H9 (cell line): ENCODE results near the gene METRN. TPM values are rescaled to one million over a fixed set of nuclear protein-coding genes. Genes with fewer than 3 reads are reported as not detected.

Experiments
- DNase-seq: peaks from one replicate; pipeline ENCODE4 v3.0.0-alpha.2; 2017
- H2AFZ ChIP-seq: one replicate; pipeline ENCODE4 v1.6.1; 2013; ENCODE audit warnings: mild to moderate bottlenecking, low read length, control low read depth, moderate library complexity
- H2AK5ac ChIP-seq: 2 replicates; pipeline ENCODE4 v1.6.1; 2013; ENCODE audit warnings: low read length, control low read depth, mixed read lengths; ENCODE audit not compliant: insufficient read length
- H2BK120ac ChIP-seq: one replicate; pipeline ENCODE4 v1.6.1; 2013; ENCODE audit warnings: low read depth, mild to moderate bottlenecking, low read length, control low read depth, inconsistent platforms; ENCODE audit not compliant: poor library complexity, severe bottlenecking
- H2BK12ac ChIP-seq: 2 replicates; pipeline ENCODE4 v1.6.1; 2013; ENCODE audit warnings: low read length, control low read depth, mixed read lengths, low read depth; ENCODE audit not compliant: insufficient read length
- H2BK15ac ChIP-seq: 2 replicates; pipeline ENCODE4 v1.6.1; 2013; ENCODE audit warnings: low read depth, low read length, control low read depth
- H2BK20ac ChIP-seq: one replicate; pipeline ENCODE4 v1.6.1; 2013; ENCODE audit warnings: low read depth, mild to moderate bottlenecking, low read length, control low read depth, inconsistent platforms; ENCODE audit not compliant: poor library complexity, severe bottlenecking
- H2BK5ac ChIP-seq: 2 replicates; pipeline ENCODE4 v1.6.1; 2013; ENCODE audit warnings: low read length, control low read depth, mixed read lengths; ENCODE audit not compliant: insufficient read length
- H3K14ac ChIP-seq: 2 replicates; pipeline ENCODE4 v1.6.1; 2013; ENCODE audit warnings: low read length, control low read depth; ENCODE audit not compliant: insufficient read depth
- H3K18ac ChIP-seq: 2 replicates; pipeline ENCODE4 v1.6.1; 2013; ENCODE audit warnings: low read depth, mild to moderate bottlenecking, mixed read lengths, low read length, control low read depth; ENCODE audit not compliant: insufficient read length
- H3K23ac ChIP-seq: 2 replicates; pipeline ENCODE4 v1.6.1; 2013; ENCODE audit warnings: low read length, control low read depth, mixed read lengths, low read depth; ENCODE audit not compliant: insufficient read length
- H3K23me2 ChIP-seq: 2 replicates; pipeline ENCODE4 v1.6.1; 2013; ENCODE audit warnings: low read depth, mild to moderate bottlenecking, mixed read lengths, low read length, control low read depth; ENCODE audit not compliant: insufficient read length, poor library complexity, severe bottlenecking
- H3K27ac ChIP-seq: 2 replicates; pipeline ENCODE4 v1.5.1; 2013; ENCODE audit warnings: low read length, control low read depth, mixed read lengths, low read depth; ENCODE audit not compliant: insufficient read length
- H3K27me3 ChIP-seq: 2 replicates; pipeline ENCODE4 v1.6.1; 2013; ENCODE audit warnings: low read length, control low read depth, inconsistent platforms; ENCODE audit not compliant: insufficient read depth
- H3K4ac ChIP-seq: 2 replicates; pipeline ENCODE4 v1.6.1; 2013; ENCODE audit warnings: low read depth, mild to moderate bottlenecking, control low read depth, inconsistent platforms, low read length, moderate library complexity
- H3K4me1 ChIP-seq: 2 replicates; pipeline ENCODE4 v1.6.1; 2013; ENCODE audit warnings: low read length, control low read depth, inconsistent platforms; ENCODE audit not compliant: insufficient read depth
- H3K4me2 ChIP-seq: 2 replicates; pipeline ENCODE4 v1.6.1; 2013; ENCODE audit warnings: low read length, control low read depth, mixed read lengths; ENCODE audit not compliant: insufficient read length, insufficient read depth
- H3K56ac ChIP-seq: 2 replicates; pipeline ENCODE4 v1.6.1; 2013; ENCODE audit warnings: low read depth, mild to moderate bottlenecking, mixed read lengths, low read length, control low read depth; ENCODE audit not compliant: insufficient read length
- H3K79me1 ChIP-seq: 2 replicates; pipeline ENCODE4 v1.6.1; 2013; ENCODE audit warnings: low read depth, mild to moderate bottlenecking, moderate library complexity, low read length, control low read depth, inconsistent platforms; ENCODE audit not compliant: insufficient read depth, poor library complexity, severe bottlenecking
- H3K79me2 ChIP-seq: 2 replicates; pipeline ENCODE4 v1.6.1; 2013; ENCODE audit warnings: low read length, control low read depth, inconsistent platforms; ENCODE audit not compliant: insufficient read depth
- H3K9ac ChIP-seq: 2 replicates; pipeline ENCODE4 v1.6.1; 2013; ENCODE audit warnings: low read length, control low read depth, mixed read lengths; ENCODE audit not compliant: insufficient read length; ENCODE audit errors: extremely low read depth
- H3K9me3 ChIP-seq: one replicate; pipeline ENCODE4 v1.6.1; 2013; ENCODE audit warnings: low read depth, low read length, inconsistent platforms; ENCODE audit not compliant: control insufficient read depth
- H3T11ph ChIP-seq: one replicate; pipeline ENCODE4 v1.6.1; 2013; ENCODE audit warnings: mild to moderate bottlenecking, low read length, control low read depth, inconsistent platforms
- H4K20me1 ChIP-seq: one replicate; pipeline ENCODE4 v1.6.1; 2013; ENCODE audit not compliant: control insufficient read depth, insufficient read length, insufficient read depth
- H4K5ac ChIP-seq: 2 replicates; pipeline ENCODE4 v1.6.1; 2013; ENCODE audit warnings: low read depth, mild to moderate bottlenecking, mixed read lengths, low read length, control low read depth; ENCODE audit not compliant: insufficient read length
- H4K8ac ChIP-seq: replicated peaks from 2 replicates; pipeline ENCODE4 v1.6.1; 2013; ENCODE audit warnings: low read length, control low read depth, mixed read lengths, low read depth; ENCODE audit not compliant: insufficient read length
- H4K91ac ChIP-seq: 2 replicates; pipeline ENCODE4 v1.6.1; 2013; ENCODE audit warnings: low read depth, mild to moderate bottlenecking, moderate library complexity, mixed read lengths, low read length, control low read depth; ENCODE audit not compliant: insufficient read length
- H3K27ac Mint-ChIP-seq, 3 experiments: 2 replicates in 2 of 3; 3 replicates in 1 of 3; pipeline ENCODE4 v1.8.0; 2020 to 2021; ENCODE audit warnings: mixed read lengths in 3 of 3, mild to moderate bottlenecking in 1 of 3, moderate library complexity in 1 of 3
- H3K27me3 Mint-ChIP-seq: 2 replicates; pipeline ENCODE4 v1.8.0; 2021; ENCODE audit warnings: low read depth, mild to moderate bottlenecking, moderate library complexity, mixed read lengths
- H3K36me3 Mint-ChIP-seq, 3 experiments: 2 replicates in 2 of 3; 3 replicates in 1 of 3; pipeline ENCODE4 v1.8.0; 2020 to 2021; ENCODE audit warnings: low read depth in 3 of 3, mixed read lengths in 3 of 3; ENCODE audit not compliant: insufficient read depth in 1 of 3
- H3K4me1 Mint-ChIP-seq, 2 experiments: 2 replicates each; pipeline ENCODE4 v1.8.0; 2020; ENCODE audit warnings: mixed read lengths in 2 of 2
- H3K4me3 Mint-ChIP-seq, 2 experiments: 2 replicates in 1 of 2; 3 replicates in 1 of 2; pipeline ENCODE4 v1.8.0; 2020 to 2021; ENCODE audit warnings: mild to moderate bottlenecking in 2 of 2, mixed read lengths in 2 of 2, moderate library complexity in 1 of 2
- H3K9me3 Mint-ChIP-seq, 2 experiments: 2 replicates in 1 of 2; 3 replicates in 1 of 2; pipeline ENCODE4 v1.8.0; 2020; ENCODE audit warnings: mild to moderate bottlenecking in 2 of 2, mixed read lengths in 2 of 2, moderate library complexity in 1 of 2
- WGBS: extraction: QIAGEN DNeasy Blood & Tissue Kit; methylation state at CpG from one replicate; pipeline ENCODE4 v1.1.7; 2013; ENCODE audit warnings: missing lambda C conversion rate, low lambda C conversion rate, mixed read lengths; ENCODE audit not compliant: insufficient read length; ENCODE audit errors: extremely low coverage; 5-methylcytosine and 5-hydroxymethylcytosine counted together
- total RNA-seq: library from RNA; stranded (reverse); gene quantifications from 2 replicates; pipeline ENCODE4 v1.2.1, GENCODE V29; 2021
- TF ChIP-seq, protein P1 (sequence below): fragments of 200-600 bp; sonication (generic); conservative IDR thresholded peaks from 3 replicates; pipeline ENCODE4 v1.8.0; 2021; ENCODE audit warnings: antibody characterized with exemption, mild to moderate bottlenecking

The METRN gene
- total RNA-seq, 1 experiment from 2014 or later: 26.2 TPM

DNA sequence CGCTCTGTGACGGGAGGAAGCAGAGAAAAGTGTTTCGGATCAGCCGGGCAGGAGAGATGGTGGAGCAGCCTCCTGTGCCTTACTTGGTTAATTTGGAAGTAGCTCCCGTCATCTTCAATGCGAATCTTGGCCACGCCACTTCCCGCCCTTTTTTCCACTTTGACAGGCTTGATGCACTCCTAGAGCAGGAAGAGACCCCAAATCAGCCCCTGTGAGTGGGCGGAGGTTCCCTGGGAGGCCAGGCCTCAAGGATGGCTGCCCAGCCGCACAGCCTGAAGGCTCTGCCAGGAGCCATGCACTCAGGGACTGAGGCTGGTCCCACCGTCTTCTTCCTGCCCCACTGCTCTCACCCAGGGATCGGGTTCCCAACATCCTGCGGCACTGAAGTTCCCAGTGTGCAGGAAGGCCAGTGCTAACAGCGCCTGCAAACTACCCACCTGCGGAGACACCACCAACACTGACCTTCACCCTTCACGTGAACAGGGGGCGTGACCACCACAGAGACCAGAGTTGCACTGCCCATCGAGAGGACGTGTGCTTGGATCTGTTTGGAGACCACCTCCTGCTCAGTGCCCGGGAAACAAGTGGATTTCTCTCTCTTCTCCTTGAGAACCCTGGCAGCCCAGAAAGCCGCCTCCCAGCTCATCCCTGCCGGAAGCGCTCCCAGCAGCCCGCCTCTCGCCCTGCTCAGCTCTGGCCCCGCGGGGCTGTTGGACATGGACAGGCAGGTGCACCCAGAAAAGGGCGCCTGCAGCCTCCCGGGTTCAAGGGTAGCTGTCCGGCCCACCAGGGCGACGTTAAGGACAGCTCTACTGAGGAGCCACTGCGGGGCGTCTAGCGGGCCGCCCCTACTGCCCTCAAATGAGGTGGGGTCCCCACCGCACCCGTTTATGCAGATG lies 24.9 kb downstream of the METRN start:
- H2AK5ac ChIP-seq: no peak overlapping the region
- H2BK15ac ChIP-seq: no peak overlapping the region
- no peak for DNase-seq
- no peak overlapping the region for H2AFZ ChIP-seq
- no peaks in the 10 kb centered on the region for H4K20me1 ChIP-seq
- H2BK12ac ChIP-seq: no peak overlapping the region
- 0 out of 2 replicates have a peak overlapping the region, but pooled peaks have one; percentile 16 for H3K14ac ChIP-seq
- peak overlapping the region; percentile 55 for H3K4me2 ChIP-seq
- no peak overlapping the region for H4K91ac ChIP-seq
- H3K4me3 Mint-ChIP-seq: peak overlapping the region; percentile 75 to 84
- H3K27ac Mint-ChIP-seq: no peak overlapping the region
- H2BK120ac ChIP-seq: no peak overlapping the region
- H4K8ac ChIP-seq: no peak overlapping the region
- no peak overlapping the region for H4K5ac ChIP-seq
- no peak overlapping the region for H3K27ac ChIP-seq
- no peak overlapping the region for H3K4ac ChIP-seq
- H3T11ph ChIP-seq: no peak overlapping the region
- H2BK5ac ChIP-seq: no peak overlapping the region
- H2BK20ac ChIP-seq: no peak overlapping the region
- no peaks in the 10 kb centered on the region for H3K27me3 Mint-ChIP-seq
- no peak overlapping the region for H3K23ac ChIP-seq
- H3K23me2 ChIP-seq: peaks cover 10% of the 10 kb centered on the region
- H3K56ac ChIP-seq: no peak overlapping the region
- H3K9me3 Mint-ChIP-seq: no peaks in the 10 kb centered on the region
- peaks cover 5 to 24% (median 24%) of the 10 kb centered on the region in 3 experiments; a peak in 6 of 7 replicates for H3K36me3 Mint-ChIP-seq
- H3K79me1 ChIP-seq: no peaks in the 10 kb centered on the region
- H3K4me1 Mint-ChIP-seq: peaks cover 9 to 13% of the 10 kb centered on the region in 2 experiments
- WGBS: no CpG with 5 or more reads among the region's 38 CpGs
- no peaks in the 10 kb centered on the region for H3K79me2 ChIP-seq
- H3K18ac ChIP-seq: no peak overlapping the region
- H3K27me3 ChIP-seq: no peaks in the 10 kb centered on the region
- TF ChIP-seq, protein P1, sequence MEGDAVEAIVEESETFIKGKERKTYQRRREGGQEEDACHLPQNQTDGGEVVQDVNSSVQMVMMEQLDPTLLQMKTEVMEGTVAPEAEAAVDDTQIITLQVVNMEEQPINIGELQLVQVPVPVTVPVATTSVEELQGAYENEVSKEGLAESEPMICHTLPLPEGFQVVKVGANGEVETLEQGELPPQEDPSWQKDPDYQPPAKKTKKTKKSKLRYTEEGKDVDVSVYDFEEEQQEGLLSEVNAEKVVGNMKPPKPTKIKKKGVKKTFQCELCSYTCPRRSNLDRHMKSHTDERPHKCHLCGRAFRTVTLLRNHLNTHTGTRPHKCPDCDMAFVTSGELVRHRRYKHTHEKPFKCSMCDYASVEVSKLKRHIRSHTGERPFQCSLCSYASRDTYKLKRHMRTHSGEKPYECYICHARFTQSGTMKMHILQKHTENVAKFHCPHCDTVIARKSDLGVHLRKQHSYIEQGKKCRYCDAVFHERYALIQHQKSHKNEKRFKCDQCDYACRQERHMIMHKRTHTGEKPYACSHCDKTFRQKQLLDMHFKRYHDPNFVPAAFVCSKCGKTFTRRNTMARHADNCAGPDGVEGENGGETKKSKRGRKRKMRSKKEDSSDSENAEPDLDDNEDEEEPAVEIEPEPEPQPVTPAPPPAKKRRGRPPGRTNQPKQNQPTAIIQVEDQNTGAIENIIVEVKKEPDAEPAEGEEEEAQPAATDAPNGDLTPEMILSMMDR: no peak
- no peaks in the 10 kb centered on the region for H3K9me3 ChIP-seq
- H3K4me1 ChIP-seq: peaks cover 2% of the 10 kb centered on the region; the same call in 1 of the 2 replicates
- peak overlapping the region; percentile 27 for H3K9ac ChIP-seq
